ENCODE results near the gene AKAP5. TPM values are rescaled to one million over a fixed set of nuclear protein-coding genes. Genes with fewer than 3 reads are reported as not detected.

Gene AKAP5
- polyA plus RNA-seq, 4 donors: 1.4 to 9.8 (median 6.9) TPM

GRCh38 chr14:64522591-64523355 is 57.5 kb downstream of the AKAP5 start:
- DNase-seq (ENCODE audit: low read depth in 4 of 4, low spot score in 3 of 4): no peak

Other genes with a start within 250 kb of the AKAP5 start
- 1 to 10 TPM in 2 of 4 donors, under 1 TPM in 2; 0.55 to 1.4 (median 0.93) TPM for gene ESR2, start 171.1 kb upstream of the AKAP5 start, polyA plus RNA-seq (ENCODE audit: insufficient read length in 4 of 4)
- 100 to 1,000 TPM in 1 of 4 donors, 10 to 100 TPM in 3; 61.8 to 103 (median 80.3) TPM for gene MTHFD1, start 77.1 kb upstream of the AKAP5 start, polyA plus RNA-seq (ENCODE audit: insufficient read length in 4 of 4)
- 10 to 100 TPM in 2 of 4 donors, 1 to 10 TPM in 2; 9.0 to 14.4 (median 11.4) TPM for gene ZBTB25, start 38.3 kb downstream of the AKAP5 start, polyA plus RNA-seq (ENCODE audit: insufficient read length in 4 of 4)
- 10 to 100 TPM; 63.7 to 70.7 (median 67.6) TPM for gene ZBTB1, start 39.3 kb downstream of the AKAP5 start, polyA plus RNA-seq (ENCODE audit: insufficient read length in 4 of 4)
- 10 to 100 TPM; 19.6 to 27.1 (median 22.5) TPM for gene HSPA2, start 75.2 kb downstream of the AKAP5 start, polyA plus RNA-seq (ENCODE audit: insufficient read length in 4 of 4)
- 1 to 10 TPM in 3 of 4 donors, under 1 TPM in 1; 0.61 to 1.2 (median 1.1) TPM for gene PPP1R36, start 84.5 kb downstream of the AKAP5 start, polyA plus RNA-seq (ENCODE audit: insufficient read length in 4 of 4)
- gene PLEKHG3, start 238.9 kb downstream of the AKAP5 start, polyA plus RNA-seq (ENCODE audit: insufficient read length in 4 of 4): 100 to 1,000 TPM in 1 of 4 donors, 10 to 100 TPM in 3; 60.7 to 104 (median 94.2) TPM

Measured in left renal pelvis (tissue), 4 donors.